OCI-LY3 (cell line): Measurements from ENCODE around the gene DDX41.

Experiments used
- H2AFZ ChIP-seq: fragments of 200-600, 300-600 bp; shearing (Covaris generic); 2 replicates; pipeline ENCODE4 v1.6.0; 2014; ENCODE audit warnings: antibody characterized with exemption, low read depth, low read length
- H3K27ac ChIP-seq: fragments of 200-600, 300-600 bp; sonication (generic); 2 replicates; pipeline ENCODE4 v1.5.1; 2014; ENCODE audit warnings: mild to moderate bottlenecking, low read length, moderate library complexity, mixed read lengths
- H3K27me3 ChIP-seq: fragments of 200-600, 300-600 bp; sonication (generic); 2 replicates; pipeline ENCODE4 v1.6.1; 2014; ENCODE audit warnings: low read depth, low read length, mixed read lengths
- H3K36me3 ChIP-seq: fragments of 200-600, 300-600 bp; sonication (generic); replicated peaks from 2 replicates; pipeline ENCODE3; 2014; ENCODE audit warnings: low read depth, low read length, mixed read lengths
- H3K4me1 ChIP-seq: fragments of 300-600, 200-600 bp; sonication (generic); 2 replicates; pipeline ENCODE4 v1.6.1; 2014; ENCODE audit warnings: low read length, mixed read lengths
- H3K4me2 ChIP-seq: fragments of 200-600, 300-600 bp; sonication (generic); 2 replicates; pipeline ENCODE4 v1.6.1; 2014; ENCODE audit warnings: low read length, mixed read lengths
- H3K4me3 ChIP-seq: fragments of 300-600, 200-600 bp; sonication (generic); 2 replicates; pipeline ENCODE4 v1.5.1; 2014; ENCODE audit warnings: antibody characterized with exemption, mild to moderate bottlenecking, low read length, moderate library complexity
- H3K79me2 ChIP-seq: fragments of 300-600, 200-600 bp; shearing (Covaris generic); 2 replicates; pipeline ENCODE4 v1.6.1; 2014; ENCODE audit warnings: mild to moderate bottlenecking, low read length, mixed read lengths
- H3K9ac ChIP-seq: fragments of 300-600, 200-600 bp; shearing (Covaris generic); 2 replicates; pipeline ENCODE4 v1.6.0; 2014; ENCODE audit warnings: mild to moderate bottlenecking, low read length, moderate library complexity
- H3K9me3 ChIP-seq: fragments of 200-600, 300-600 bp; shearing (Covaris generic); 2 replicates; pipeline ENCODE4 v1.6.1; 2014; ENCODE audit warnings: low read length, mixed read lengths; ENCODE audit not compliant: insufficient read depth
- H4K20me1 ChIP-seq: fragments of 200-600, 300-600 bp; sonication (generic); 2 replicates; pipeline ENCODE4 v1.6.1; 2016; ENCODE audit warnings: low read length, mixed read lengths; ENCODE audit not compliant: insufficient read depth
- EZH2phosphoT487 ChIP-seq: fragments of 200-600 bp; shearing (Covaris generic); IDR thresholded peaks from 2 replicates; pipeline ENCODE4 v1.6.1; 2018; ENCODE audit warnings: antibody characterized with exemption, mixed run types, low read depth
- TF ChIP-seq, protein P1 (sequence below): fragments of 200-600, 300-600 bp; sonication (generic); IDR thresholded peaks from 2 replicates; pipeline ENCODE4 v1.5.1; 2014; ENCODE audit warnings: antibody characterized with exemption, low read length, low read depth

The DDX41 gene

DNA sequence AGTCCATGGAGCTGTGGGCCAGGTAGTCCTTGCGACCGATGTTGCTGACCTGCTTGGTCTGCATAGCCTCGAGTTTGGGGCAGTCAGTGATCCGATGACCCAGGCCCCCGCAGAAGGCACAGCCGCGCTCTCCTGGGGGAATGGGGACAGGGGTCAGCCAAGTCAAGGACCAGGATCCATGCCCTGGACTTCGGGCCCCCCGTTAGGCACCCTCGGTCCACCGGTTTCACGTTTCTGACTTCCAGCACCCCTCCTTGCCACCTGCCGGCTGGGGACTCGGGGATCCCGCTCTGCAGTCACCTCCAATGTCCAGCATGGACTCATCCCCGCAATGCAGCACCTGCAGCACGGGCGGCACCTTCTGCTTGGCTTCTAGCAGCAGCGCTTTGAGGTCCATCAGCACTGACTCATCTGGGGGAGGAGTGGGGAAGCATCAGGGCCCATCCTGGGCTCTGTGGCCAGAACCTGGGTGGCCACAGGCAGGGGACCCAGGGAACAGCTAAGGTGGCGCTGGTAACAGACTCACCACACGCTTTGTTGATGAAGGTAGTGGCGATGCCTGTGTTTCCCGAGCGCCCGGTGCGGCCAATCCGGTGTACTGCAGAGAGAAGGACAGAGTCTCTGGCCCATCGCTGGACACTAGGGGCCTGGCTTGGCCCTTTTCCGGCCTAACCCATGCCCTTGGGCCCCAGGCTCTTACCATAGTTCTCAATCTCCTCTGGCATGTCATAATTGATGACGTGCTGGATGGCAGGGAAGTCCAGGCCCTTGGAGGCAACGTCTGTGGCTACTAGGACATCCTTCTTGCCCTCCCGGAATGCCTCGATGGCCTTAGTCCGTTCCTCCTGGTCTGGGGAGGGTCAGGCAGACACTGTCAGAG is 4.7 kb downstream of the DDX41 start:
- Histone ChIP-seq H3K27me3 (no peaks in the 10 kb centered on the region), H2AFZ (no peak overlapping the region), H3K9ac (no peak overlapping the region), H3K4me1 (peaks cover 42% of the 10 kb centered on the region), H3K27ac (no peak overlapping the region), H3K4me2 (no peak overlapping the region), H3K79me2 (peaks cover 16% of the 10 kb centered on the region), H3K36me3 (peaks cover 36% of the 10 kb centered on the region), H3K4me3 (no peak overlapping the region), H4K20me1 (no peaks in the 10 kb centered on the region), H3K9me3 (no peaks in the 10 kb centered on the region; the same call in 1 of the 2 replicates)
- TF ChIP-seq, protein P1, sequence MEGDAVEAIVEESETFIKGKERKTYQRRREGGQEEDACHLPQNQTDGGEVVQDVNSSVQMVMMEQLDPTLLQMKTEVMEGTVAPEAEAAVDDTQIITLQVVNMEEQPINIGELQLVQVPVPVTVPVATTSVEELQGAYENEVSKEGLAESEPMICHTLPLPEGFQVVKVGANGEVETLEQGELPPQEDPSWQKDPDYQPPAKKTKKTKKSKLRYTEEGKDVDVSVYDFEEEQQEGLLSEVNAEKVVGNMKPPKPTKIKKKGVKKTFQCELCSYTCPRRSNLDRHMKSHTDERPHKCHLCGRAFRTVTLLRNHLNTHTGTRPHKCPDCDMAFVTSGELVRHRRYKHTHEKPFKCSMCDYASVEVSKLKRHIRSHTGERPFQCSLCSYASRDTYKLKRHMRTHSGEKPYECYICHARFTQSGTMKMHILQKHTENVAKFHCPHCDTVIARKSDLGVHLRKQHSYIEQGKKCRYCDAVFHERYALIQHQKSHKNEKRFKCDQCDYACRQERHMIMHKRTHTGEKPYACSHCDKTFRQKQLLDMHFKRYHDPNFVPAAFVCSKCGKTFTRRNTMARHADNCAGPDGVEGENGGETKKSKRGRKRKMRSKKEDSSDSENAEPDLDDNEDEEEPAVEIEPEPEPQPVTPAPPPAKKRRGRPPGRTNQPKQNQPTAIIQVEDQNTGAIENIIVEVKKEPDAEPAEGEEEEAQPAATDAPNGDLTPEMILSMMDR, result no peak
- no peak for TF ChIP-seq EZH2phosphoT487

DNA sequence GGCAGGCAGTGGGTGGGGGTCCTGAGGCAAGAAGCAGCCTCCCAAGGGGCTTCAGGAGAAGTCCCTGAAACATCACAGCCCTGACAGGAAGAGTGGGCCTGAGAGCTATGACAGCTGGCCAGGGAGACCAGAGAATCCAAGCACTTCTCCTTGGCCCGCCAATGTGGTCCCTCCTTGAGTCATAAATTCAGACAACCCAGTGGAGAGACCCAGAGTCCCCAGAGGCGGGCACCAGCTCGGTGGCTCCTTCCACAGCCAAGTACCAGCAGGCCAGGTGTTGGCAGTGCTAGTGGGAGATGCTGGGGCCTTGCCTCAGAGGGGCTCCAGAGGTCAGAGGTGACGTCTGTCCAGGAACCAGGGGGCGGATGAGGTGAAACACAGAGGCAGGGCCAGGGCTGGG is 5.6 kb downstream of the DDX41 start:
- Histone ChIP-seq H3K4me2 (peak overlapping the region; percentile 56; the same call in 1 of the 2 replicates), H4K20me1 (no peaks in the 10 kb centered on the region), H3K79me2 (peaks cover 12% of the 10 kb centered on the region), H3K9ac (0 out of 2 replicates have a peak overlapping the region, but pooled peaks have one; percentile 3), H3K4me3 (no peak overlapping the region), H3K27ac (peak overlapping the region; percentile 48), H2AFZ (no peak overlapping the region), H3K9me3 (no peaks in the 10 kb centered on the region; the same call in 1 of the 2 replicates), H3K36me3 (peaks cover 36% of the 10 kb centered on the region), H3K4me1 (peaks cover 42% of the 10 kb centered on the region), H3K27me3 (no peaks in the 10 kb centered on the region)
- no peak for TF ChIP-seq EZH2phosphoT487
- TF ChIP-seq, protein P1, result no peak

DNA sequence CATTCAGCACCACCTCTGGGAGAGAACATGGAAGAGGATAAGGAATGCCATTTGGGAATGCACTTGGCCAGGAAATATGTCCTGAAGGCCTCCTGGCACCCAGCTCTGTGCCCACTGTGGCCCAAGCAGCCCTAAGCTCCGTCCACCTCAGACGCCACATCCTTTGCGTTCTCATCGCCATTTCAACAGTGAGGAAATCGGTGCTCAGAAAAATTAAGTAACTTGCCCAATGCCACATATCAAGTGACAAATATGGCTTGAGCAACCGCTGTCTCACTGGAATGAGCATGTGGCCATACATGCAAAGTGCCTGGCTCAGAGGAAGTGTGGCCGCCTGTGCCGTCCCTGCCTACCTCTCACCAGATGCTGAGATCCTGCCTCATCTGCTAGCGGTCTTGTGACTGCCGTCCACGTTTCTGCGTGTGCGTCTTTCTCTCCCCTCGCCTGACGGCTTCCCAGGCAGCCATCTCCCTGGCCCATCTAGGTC is 6.2 kb downstream of the DDX41 start:
- Histone ChIP-seq H3K79me2 (peaks cover 6% of the 10 kb centered on the region), H3K9me3 (no peaks in the 10 kb centered on the region; the same call in 1 of the 2 replicates), H3K27me3 (no peaks in the 10 kb centered on the region), H2AFZ (no peak overlapping the region), H3K4me2 (peak overlapping the region; percentile 56), H3K36me3 (peaks cover 34% of the 10 kb centered on the region), H3K27ac (peak overlapping the region; percentile 48), H3K4me3 (no peak overlapping the region), H3K9ac (0 out of 2 replicates have a peak overlapping the region, but pooled peaks have one; percentile 3), H4K20me1 (no peaks in the 10 kb centered on the region), H3K4me1 (peaks cover 36% of the 10 kb centered on the region)
- TF ChIP-seq EZH2phosphoT487, result no peak
- TF ChIP-seq, protein P1, result no peak

DNA sequence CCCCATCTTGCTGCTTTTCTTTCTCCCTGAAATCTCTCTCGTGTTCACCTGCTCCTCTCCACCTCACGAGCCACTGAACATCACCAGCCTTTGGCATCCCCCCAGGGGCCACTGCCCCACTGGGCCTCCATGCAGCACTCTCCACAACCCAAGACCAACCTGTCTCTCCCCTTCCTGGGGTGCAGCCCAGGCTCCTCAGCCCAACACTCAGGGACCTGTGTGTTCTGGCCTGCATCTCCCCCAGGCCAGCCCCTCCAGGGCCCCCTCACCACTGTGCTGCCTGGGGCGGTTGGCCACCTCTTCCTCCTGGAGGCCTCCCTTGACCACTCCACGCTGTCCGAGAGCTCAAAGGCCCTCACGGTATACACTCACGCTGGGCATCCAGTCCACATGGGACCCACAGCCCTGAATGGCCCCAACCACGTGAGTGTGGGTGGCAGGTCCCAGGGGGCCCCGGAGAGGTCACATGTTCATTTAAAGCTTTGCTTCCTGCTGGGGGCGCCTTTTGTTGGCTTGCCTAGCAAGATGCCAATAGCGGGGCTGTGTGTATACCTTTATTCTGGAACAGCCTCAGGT is 6.7 kb downstream of the DDX41 start:
- peak overlapping the region; percentile 45 for H3K9ac ChIP-seq
- peaks cover under 1% of the 10 kb centered on the region; the same call in 1 of the 2 replicates for H3K79me2 ChIP-seq
- H3K9me3 ChIP-seq, result no peaks in the 10 kb centered on the region; the same call in 1 of the 2 replicates
- H2AFZ ChIP-seq, result no peak overlapping the region
- H3K4me3 ChIP-seq, result peak overlapping the region; percentile 44
- no peaks in the 10 kb centered on the region for H4K20me1 ChIP-seq
- peak overlapping the region; percentile 56 for H3K4me2 ChIP-seq
- peaks cover 28% of the 10 kb centered on the region for H3K36me3 ChIP-seq
- TF ChIP-seq, protein P1, result no peak
- TF ChIP-seq EZH2phosphoT487, result no peak
- peak overlapping the region; percentile 48; the same call in 1 of the 2 replicates for H3K27ac ChIP-seq
- H3K4me1 ChIP-seq, result peaks cover 31% of the 10 kb centered on the region
- no peaks in the 10 kb centered on the region for H3K27me3 ChIP-seq
